ENCODE measurements around the gene MTHFD2.

The MTHFD2 gene

DNA sequence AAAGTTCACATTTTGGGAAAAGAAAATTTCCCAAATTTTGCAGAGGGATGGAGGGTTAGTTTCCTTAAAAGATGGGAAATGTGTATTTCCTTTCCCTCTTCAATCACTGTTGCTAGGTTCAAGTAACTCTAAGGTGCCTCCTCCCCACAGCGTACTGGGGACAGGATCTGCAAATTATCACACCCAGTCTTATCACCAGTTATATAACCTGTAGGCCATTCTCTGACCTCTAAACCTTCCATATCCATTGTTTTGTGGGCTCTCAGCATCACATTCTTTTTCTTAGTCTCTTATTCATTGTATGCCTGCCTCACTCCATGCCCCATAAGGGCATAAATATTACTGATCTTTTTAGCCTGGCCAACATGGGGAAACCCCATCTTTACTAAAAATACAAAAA is 3.6 kb upstream of the MTHFD2 start:
- TF ChIP-seq, protein P1, sequence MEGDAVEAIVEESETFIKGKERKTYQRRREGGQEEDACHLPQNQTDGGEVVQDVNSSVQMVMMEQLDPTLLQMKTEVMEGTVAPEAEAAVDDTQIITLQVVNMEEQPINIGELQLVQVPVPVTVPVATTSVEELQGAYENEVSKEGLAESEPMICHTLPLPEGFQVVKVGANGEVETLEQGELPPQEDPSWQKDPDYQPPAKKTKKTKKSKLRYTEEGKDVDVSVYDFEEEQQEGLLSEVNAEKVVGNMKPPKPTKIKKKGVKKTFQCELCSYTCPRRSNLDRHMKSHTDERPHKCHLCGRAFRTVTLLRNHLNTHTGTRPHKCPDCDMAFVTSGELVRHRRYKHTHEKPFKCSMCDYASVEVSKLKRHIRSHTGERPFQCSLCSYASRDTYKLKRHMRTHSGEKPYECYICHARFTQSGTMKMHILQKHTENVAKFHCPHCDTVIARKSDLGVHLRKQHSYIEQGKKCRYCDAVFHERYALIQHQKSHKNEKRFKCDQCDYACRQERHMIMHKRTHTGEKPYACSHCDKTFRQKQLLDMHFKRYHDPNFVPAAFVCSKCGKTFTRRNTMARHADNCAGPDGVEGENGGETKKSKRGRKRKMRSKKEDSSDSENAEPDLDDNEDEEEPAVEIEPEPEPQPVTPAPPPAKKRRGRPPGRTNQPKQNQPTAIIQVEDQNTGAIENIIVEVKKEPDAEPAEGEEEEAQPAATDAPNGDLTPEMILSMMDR (IDR thresholded peaks at IDR 0.05; ENCODE audit: control insufficient read depth, extremely low read depth, insufficient read depth): no peak
- H3K4me3 ChIP-seq (ENCODE audit: low read depth, low read length): no peak overlapping the region
- DNase-seq (ENCODE audit: low read depth): no peak

DNA sequence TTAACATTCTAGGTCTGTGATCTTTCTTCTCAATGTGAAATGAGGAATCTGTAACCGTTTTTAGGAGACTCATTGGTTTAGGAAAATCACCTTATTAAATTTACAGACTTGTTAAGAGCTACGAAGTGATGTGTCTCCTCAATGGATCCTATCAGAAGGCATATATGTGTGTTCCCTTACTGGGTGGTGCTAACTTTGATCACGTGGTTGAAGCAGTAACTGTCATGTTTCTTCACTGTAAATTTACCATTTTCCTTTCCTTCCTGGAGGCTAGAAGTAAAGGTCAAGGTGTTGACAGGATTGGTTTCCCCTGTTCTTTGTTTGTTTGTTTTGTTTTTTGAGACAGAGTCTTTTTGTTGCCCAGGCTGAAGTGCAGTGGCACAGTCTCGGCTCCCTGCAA is 1.4 kb upstream of the MTHFD2 start:
- TF ChIP-seq, protein P1 (IDR thresholded peaks at IDR 0.05; ENCODE audit: control insufficient read depth, extremely low read depth, insufficient read depth): no peak
- DNase-seq (ENCODE audit: low read depth): no peak
- no peak overlapping the region for H3K4me3 ChIP-seq (ENCODE audit: low read depth, low read length)

DNA sequence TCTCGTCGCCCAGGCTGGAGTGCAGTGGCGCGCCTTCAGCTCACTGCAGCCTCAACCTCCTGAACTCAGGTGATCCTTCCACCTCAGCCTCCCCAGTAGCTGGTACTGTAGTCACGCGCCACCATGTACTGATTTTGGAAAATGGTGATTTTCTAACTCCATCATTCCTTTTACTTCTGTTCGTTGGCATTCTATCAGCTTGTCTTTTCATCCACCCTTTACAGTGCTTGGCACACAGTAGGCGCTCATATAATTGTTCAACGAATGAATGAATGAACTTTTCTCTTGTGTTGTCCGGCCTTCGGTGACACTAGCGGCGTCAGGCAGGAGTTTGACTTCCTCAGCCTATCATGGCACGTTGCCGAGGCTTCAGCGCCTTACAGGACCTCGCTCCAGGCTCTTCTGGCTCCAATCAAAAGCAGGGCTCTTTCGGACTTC is 373 bp upstream of the MTHFD2 start:
- peak; percentile 94 for DNase-seq (ENCODE audit: low read depth)
- TF ChIP-seq, protein P1 (IDR thresholded peaks at IDR 0.05; ENCODE audit: control insufficient read depth, extremely low read depth, insufficient read depth): no peak
- peak overlapping the region; percentile 73 for H3K4me3 ChIP-seq (ENCODE audit: low read depth, low read length)

DNA sequence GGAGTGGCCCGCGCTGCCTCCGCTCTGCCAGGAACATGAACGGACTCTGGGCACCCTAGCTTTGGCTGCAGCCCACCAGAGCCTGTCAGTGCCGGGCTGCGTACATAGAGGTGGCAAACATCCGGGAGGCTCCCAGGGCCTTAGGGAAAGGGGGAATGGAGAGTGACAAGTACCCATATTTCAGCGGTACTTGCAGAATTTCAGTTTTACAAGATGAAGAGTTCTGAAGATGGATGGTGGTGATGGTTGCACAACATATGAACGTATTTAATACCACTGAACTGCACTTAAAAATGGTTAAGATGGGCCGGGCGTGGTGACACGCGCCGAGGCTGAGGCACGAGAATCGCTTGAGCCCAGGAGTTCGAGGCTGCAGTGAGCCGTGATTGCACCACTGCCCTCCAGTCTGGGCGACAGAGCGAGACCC is 873 bp downstream of the MTHFD2 start:
- DNase-seq (ENCODE audit: low read depth): no peak
- TF ChIP-seq, protein P1 (IDR thresholded peaks at IDR 0.05; ENCODE audit: control insufficient read depth, extremely low read depth, insufficient read depth): no peak
- peak overlapping the region; percentile 73 for H3K4me3 ChIP-seq (ENCODE audit: low read depth, low read length)

DNA sequence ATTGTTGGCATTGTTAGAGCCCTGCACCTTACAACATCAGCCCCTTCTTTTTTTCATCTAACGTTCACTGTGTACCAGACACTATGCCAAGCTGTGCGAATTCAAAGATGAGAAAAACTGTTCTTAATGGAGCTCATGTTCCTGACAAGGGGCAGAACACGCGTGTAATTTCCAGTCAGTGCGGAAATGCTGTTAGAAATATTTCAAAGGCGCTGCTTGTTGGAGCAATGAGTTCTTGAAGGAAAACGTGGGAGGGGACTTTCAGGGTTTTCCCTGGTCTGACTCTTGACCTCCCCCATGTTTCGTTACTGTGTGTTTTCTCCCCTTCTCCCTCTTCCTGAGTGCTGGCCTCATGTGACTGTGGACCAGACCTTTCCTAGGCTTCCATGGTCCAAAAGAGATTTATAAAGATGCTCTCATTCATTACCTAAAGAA is 1.5 kb downstream of the MTHFD2 start:
- DNase-seq (ENCODE audit: low read depth): no peak
- TF ChIP-seq, protein P1 (IDR thresholded peaks at IDR 0.05; ENCODE audit: control insufficient read depth, extremely low read depth, insufficient read depth): no peak
- peak overlapping the region; percentile 73 for H3K4me3 ChIP-seq (ENCODE audit: low read depth, low read length)

DNA sequence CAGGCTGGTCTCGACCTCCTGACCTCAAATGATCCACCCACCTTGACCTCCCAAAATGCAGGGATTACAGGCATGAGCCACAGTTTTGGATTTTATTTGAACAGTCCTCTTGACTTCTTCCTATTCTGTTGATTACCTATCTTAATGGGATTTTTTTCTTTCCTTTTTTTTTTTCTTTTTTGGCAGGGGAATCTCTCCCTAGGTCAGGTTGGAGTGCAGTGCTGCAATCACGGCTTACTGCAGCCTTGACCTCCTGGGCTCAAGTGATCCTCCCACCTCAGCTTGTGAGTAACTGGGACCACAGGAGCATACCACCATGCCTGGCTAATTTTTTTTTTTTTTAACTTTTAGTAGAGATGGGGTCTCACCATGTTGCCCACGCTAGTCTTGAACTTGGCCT is 2.8 kb downstream of the MTHFD2 start:
- no peak for DNase-seq (ENCODE audit: low read depth)
- H3K4me3 ChIP-seq (ENCODE audit: low read depth, low read length): no peak overlapping the region
- TF ChIP-seq, protein P1 (IDR thresholded peaks at IDR 0.05; ENCODE audit: control insufficient read depth, extremely low read depth, insufficient read depth): no peak

DNA sequence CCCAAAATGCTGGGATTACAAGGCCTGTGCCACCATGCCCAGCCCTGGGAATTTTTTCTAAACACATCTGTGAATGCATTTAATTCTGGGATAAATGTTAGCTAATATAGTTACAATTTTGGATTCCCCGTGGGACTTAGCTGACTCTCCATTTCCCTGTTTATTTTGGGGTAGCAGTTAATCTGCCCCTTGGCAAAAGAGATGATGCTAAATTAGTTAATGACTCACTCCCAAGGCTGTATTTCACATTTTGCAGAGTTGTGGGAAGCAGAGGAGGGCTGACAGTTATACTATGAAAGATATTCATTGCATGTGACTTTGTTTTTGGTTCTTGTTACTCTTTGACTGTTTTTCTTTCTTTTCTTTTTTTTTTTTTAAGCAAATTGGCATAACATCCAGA is 3.2 kb downstream of the MTHFD2 start:
- DNase-seq (ENCODE audit: low read depth): no peak
- TF ChIP-seq, protein P1 (IDR thresholded peaks at IDR 0.05; ENCODE audit: control insufficient read depth, extremely low read depth, insufficient read depth): no peak
- no peak overlapping the region for H3K4me3 ChIP-seq (ENCODE audit: low read depth, low read length)

Measured in LNCaP clone FGC (cell line).